Liver (tissue), 9 donors: ENCODE data around the gene IFT172. TPM values are rescaled to one million over a fixed set of nuclear protein-coding genes. Genes with fewer than 3 reads are reported as not detected.
A peak's percentile ranks its signal among the peaks of the same experiment; 100 is the strongest.

ENCODE experiments used
- DNase-seq: peaks from one replicate; pipeline ENCODE4 v3.0.0-alpha.2; 2017; ENCODE audit warnings: low spot score
- H3K27ac ChIP-seq, 2 donors: one replicate each; pipeline ENCODE4 v1.7.0; 2013; ENCODE audit warnings: inconsistent platforms in 2 of 2, low read length in 2 of 2, control low read depth in 1 of 2, low read depth in 1 of 2, mild to moderate bottlenecking in 1 of 2
- H3K27me3 ChIP-seq, 4 donors: one replicate each; pipeline versions ENCODE4 v1.6.1 to v1.7.0; 2013; ENCODE audit warnings: low read length in 3 of 4, inconsistent platforms in 1 of 4, mild to moderate bottlenecking in 1 of 4, moderate library complexity in 1 of 4; ENCODE audit not compliant: control insufficient read depth in 4 of 4, insufficient read depth in 4 of 4
- H3K36me3 ChIP-seq, 4 donors: one replicate each; pipeline versions ENCODE4 v1.6.1 to v1.7.0; 2013; ENCODE audit warnings: low read length in 3 of 4, mild to moderate bottlenecking in 3 of 4, low read depth in 1 of 4, moderate library complexity in 1 of 4; ENCODE audit not compliant: control insufficient read depth in 4 of 4, insufficient read depth in 3 of 4
- H3K4me1 ChIP-seq, 4 donors: one replicate each; pipeline versions ENCODE4 v1.6.1 to v1.7.0; 2013; ENCODE audit warnings: low read length in 3 of 4, mild to moderate bottlenecking in 3 of 4, moderate library complexity in 1 of 4; ENCODE audit not compliant: control insufficient read depth in 4 of 4, insufficient read depth in 4 of 4
- H3K4me3 ChIP-seq, 3 donors: one replicate each; pipeline versions ENCODE4 v1.6.1 to v1.7.0; 2013; ENCODE audit warnings: low read length in 3 of 3, control low read depth in 1 of 3, low read depth in 1 of 3, mild to moderate bottlenecking in 1 of 3
- H3K9ac ChIP-seq, 2 donors: one replicate each; pipeline ENCODE4 v1.7.0; 2013; ENCODE audit warnings: low read length in 2 of 2, mild to moderate bottlenecking in 2 of 2, moderate library complexity in 2 of 2, control low read depth in 1 of 2, low read depth in 1 of 2
- H3K9me3 ChIP-seq, 4 donors: one replicate each; pipeline versions ENCODE4 v1.6.1 to v1.7.0; 2013; ENCODE audit warnings: low read length in 3 of 4; ENCODE audit not compliant: control insufficient read depth in 4 of 4
- EGR1 ChIP-seq, 2 donors: IDR thresholded peaks; 2 replicates each; pipeline ENCODE4 v1.6.1; 2016 to 2018; ENCODE audit warnings: antibody characterized with exemption in 2 of 2, low read depth in 2 of 2
- FOXA1 ChIP-seq: IDR thresholded peaks from 2 replicates; pipeline ENCODE4 v1.6.1; 2016; ENCODE audit warnings: antibody characterized with exemption
- FOXA2 ChIP-seq: IDR thresholded peaks from 2 replicates; pipeline ENCODE4 v1.6.1; 2016; ENCODE audit warnings: antibody characterized with exemption
- GABPA ChIP-seq, 2 donors: IDR thresholded peaks in 1 of 2; conservative IDR thresholded peaks in 1 of 2; 2 replicates each; pipeline ENCODE4 v1.6.1; 2016; ENCODE audit warnings: antibody characterized with exemption in 2 of 2, mild to moderate bottlenecking in 1 of 2, moderate library complexity in 1 of 2
- HNF4A ChIP-seq, 2 donors: conservative IDR thresholded peaks; 2 replicates each; pipeline ENCODE4 v1.6.1; 2016; ENCODE audit warnings: antibody characterized with exemption in 2 of 2, mild to moderate bottlenecking in 2 of 2
- HNF4G ChIP-seq: IDR thresholded peaks from 2 replicates; pipeline ENCODE4 v1.6.1; 2016; ENCODE audit warnings: antibody characterized with exemption
- JUND ChIP-seq, 2 donors: IDR thresholded peaks; 2 replicates each; pipeline ENCODE4 v1.6.1; 2016; ENCODE audit warnings: antibody characterized with exemption in 2 of 2
- NR2F2 ChIP-seq: IDR thresholded peaks from 2 replicates; pipeline ENCODE4 v1.6.1; 2016; ENCODE audit warnings: antibody characterized with exemption
- RAD21 ChIP-seq, 2 donors: IDR thresholded peaks; 2 replicates each; pipeline ENCODE4 v1.6.1; 2016; ENCODE audit warnings: antibody characterized with exemption in 2 of 2, mild to moderate bottlenecking in 2 of 2
- REST ChIP-seq: IDR thresholded peaks from 2 replicates; pipeline ENCODE4 v1.6.1; 2016; ENCODE audit warnings: antibody characterized with exemption, mild to moderate bottlenecking
- RXRA ChIP-seq, 2 donors: IDR thresholded peaks; 2 replicates each; pipeline ENCODE4 v1.6.1; 2017 to 2018; ENCODE audit warnings: antibody characterized with exemption in 2 of 2, mild to moderate bottlenecking in 1 of 2
- SP1 ChIP-seq: IDR thresholded peaks from 2 replicates; pipeline ENCODE4 v1.6.1; 2018; ENCODE audit warnings: antibody characterized with exemption, mild to moderate bottlenecking
- TAF1 ChIP-seq: conservative IDR thresholded peaks from 2 replicates; pipeline ENCODE4 v1.6.1; 2016; ENCODE audit warnings: antibody characterized with exemption, mild to moderate bottlenecking
- ZBTB33 ChIP-seq: IDR thresholded peaks from 2 replicates; pipeline ENCODE4 v1.6.1; 2016; ENCODE audit warnings: antibody characterized with exemption
- WGBS: extraction: QIAGEN DNeasy Blood & Tissue Kit; methylation state at CpG from one replicate; pipeline ENCODE4 v1.1.7; 2013; 5-methylcytosine and 5-hydroxymethylcytosine counted together
- polyA plus RNA-seq, 2 donors: library from polyadenylated mRNA; stranded (reverse) in 1 of 2; unstranded in 1 of 2; fragments of 200-250 nt in 1 of 2; fragments of >200 nt in 1 of 2; fragmentation: Nextera tagmentation in 1 of 2; extraction: Ambion mirVana in 1 of 2; gene quantifications; one replicate each; pipeline versions ENCODE4 v1.2.1 to v1.2.3, GENCODE V29; 2013 to 2015
- total RNA-seq, 2 donors: library from RNA; depleted of rRNA; stranded (reverse); fragments of >200 nt; gene quantifications; one replicate each; pipeline ENCODE4 v1.2.3, GENCODE V29; 2014
- TF ChIP-seq, protein P1 (sequence below): fragments of 150-350 bp; IDR thresholded peaks from 2 replicates; pipeline ENCODE4 v1.5.1; 2017; ENCODE audit warnings: improper control_type of control experiment, low read depth, low read length; ENCODE audit not compliant: missing input control
- TF ChIP-seq, protein P2 (sequence below): IDR thresholded peaks from 2 replicates; pipeline ENCODE4 v1.6.1; 2016; ENCODE audit warnings: antibody characterized with exemption
- donor health status: healthy.
- donor health status: healthy.
- donor health status: healthy.
- donor health status: healthy.
- donor health status: healthy.

IFT172 gene
- total and polyA plus RNA-seq, 4 donors, result 2.6 to 9.8 (median 6.3) TPM

DNA sequence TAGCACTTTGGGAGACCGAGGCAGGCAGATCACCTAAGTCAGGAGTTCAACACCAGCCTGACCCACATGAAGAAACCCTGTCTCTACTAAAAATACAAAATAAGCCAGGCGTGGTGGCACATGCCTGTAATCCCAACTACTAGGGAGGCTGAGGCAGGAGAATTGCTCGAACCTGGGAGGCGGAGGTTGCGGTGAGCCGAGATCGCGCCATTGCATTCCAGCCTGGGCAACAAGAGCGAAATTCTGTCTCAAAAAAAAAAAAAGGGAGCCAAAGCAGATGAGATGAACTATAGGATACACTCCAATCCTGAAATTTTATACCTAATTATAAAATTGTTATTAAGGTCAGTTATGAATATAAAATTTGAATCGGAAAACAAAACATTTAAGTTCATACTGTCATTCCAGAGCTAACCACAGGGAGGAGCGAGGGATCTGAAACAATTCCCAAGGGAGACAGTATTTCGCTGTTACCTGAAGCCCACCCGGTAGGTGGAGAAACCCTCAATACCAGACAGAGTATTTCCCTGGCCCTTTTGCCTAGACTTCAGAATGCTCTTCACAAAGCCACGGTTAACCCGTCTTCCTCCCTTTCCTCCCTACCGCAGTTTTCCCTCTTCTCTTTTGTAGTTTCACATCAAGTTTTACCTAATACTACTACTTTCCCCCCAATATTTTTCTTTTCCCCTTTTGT, 81.6 kb downstream of the IFT172 start:
- Histone ChIP-seq H3K4me3 (peak overlapping the region; percentile 72 to 99 (median 91)), H3K9ac (peak overlapping the region; percentile 39 to 94), H3K4me1 (peaks cover 4 to 21% (median 14%) of the 10 kb centered on the region in 4 donors), H3K36me3 (peaks cover 0 to 2% (median 0%) of the 10 kb centered on the region in 4 donors), H3K9me3 (no peaks in the 10 kb centered on the region), H3K27me3 (no peaks in the 10 kb centered on the region), H3K27ac (peak overlapping the region in 1 of 2 donors; percentile 7)
- no peak for DNase-seq
- 51% methylated on average over 16 of the region's 16 CpGs for WGBS
- no peak for TF ChIP-seq HNF4G
- TF ChIP-seq, protein P1, sequence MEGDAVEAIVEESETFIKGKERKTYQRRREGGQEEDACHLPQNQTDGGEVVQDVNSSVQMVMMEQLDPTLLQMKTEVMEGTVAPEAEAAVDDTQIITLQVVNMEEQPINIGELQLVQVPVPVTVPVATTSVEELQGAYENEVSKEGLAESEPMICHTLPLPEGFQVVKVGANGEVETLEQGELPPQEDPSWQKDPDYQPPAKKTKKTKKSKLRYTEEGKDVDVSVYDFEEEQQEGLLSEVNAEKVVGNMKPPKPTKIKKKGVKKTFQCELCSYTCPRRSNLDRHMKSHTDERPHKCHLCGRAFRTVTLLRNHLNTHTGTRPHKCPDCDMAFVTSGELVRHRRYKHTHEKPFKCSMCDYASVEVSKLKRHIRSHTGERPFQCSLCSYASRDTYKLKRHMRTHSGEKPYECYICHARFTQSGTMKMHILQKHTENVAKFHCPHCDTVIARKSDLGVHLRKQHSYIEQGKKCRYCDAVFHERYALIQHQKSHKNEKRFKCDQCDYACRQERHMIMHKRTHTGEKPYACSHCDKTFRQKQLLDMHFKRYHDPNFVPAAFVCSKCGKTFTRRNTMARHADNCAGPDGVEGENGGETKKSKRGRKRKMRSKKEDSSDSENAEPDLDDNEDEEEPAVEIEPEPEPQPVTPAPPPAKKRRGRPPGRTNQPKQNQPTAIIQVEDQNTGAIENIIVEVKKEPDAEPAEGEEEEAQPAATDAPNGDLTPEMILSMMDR, result peak; percentile 58
- TF ChIP-seq, protein P2, sequence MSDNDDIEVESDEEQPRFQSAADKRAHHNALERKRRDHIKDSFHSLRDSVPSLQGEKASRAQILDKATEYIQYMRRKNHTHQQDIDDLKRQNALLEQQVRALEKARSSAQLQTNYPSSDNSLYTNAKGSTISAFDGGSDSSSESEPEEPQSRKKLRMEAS, result no peak
- no peak for TF ChIP-seq REST
- TF ChIP-seq RAD21 (IDR thresholded peaks at IDR 0.05), result peak; percentile 73 to 78
- no peak for TF ChIP-seq NR2F2

GRCh38 chr2:27400348-27401135, 89.0 kb downstream of the IFT172 start:
- no peak for DNase-seq
- H3K9me3 ChIP-seq, result no peaks in the 10 kb centered on the region
- TF ChIP-seq GABPA (IDR thresholded peaks at IDR 0.05 in 1 of 2, conservative IDR thresholded peaks at IDR 0.05 in 1 of 2), result no peak
- no peak for TF ChIP-seq JUND (IDR thresholded peaks at IDR 0.05)
- no peak for TF ChIP-seq RXRA (IDR thresholded peaks at IDR 0.05)
- TF ChIP-seq REST, result no peak
- TF ChIP-seq HNF4A (conservative IDR thresholded peaks at IDR 0.05), result no peak
- no peak for TF ChIP-seq NR2F2
- no peak for TF ChIP-seq SP1
- TF ChIP-seq, protein P1, result no peak
- no peak for TF ChIP-seq TAF1
- TF ChIP-seq EGR1 (IDR thresholded peaks at IDR 0.05; ENCODE audit: low read depth in 2 of 2), result no peak
- TF ChIP-seq ZBTB33, result no peak
- TF ChIP-seq FOXA2, result no peak
- no peak for TF ChIP-seq HNF4G
- no peak for TF ChIP-seq FOXA1
- TF ChIP-seq RAD21 (IDR thresholded peaks at IDR 0.05), result no peak

More at GRCh38 chr2:27400348-27401135, 89.0 kb downstream of the IFT172 start:
- Histone ChIP-seq H3K27ac (no peak overlapping the region), H3K4me1 (no peaks in the 10 kb centered on the region), H3K9ac (no peak overlapping the region), H3K27me3 (no peaks in the 10 kb centered on the region), H3K36me3 (peaks cover 0 to 2% (median 0%) of the 10 kb centered on the region in 4 donors), H3K4me3 (no peak overlapping the region)
- WGBS, result 98% methylated on average over 2 of the region's 2 CpGs
